ENCODE measurements around the gene CA9. TPM values are rescaled to one million over a fixed set of nuclear protein-coding genes. Genes with fewer than 3 reads are reported as not detected.

CA9 gene
- total RNA-seq, 1 experiment from 2014 or later: 2.4 TPM

- no peak for DNase-seq (ENCODE audit: low read depth)
These were observed 1.5 kb downstream of the CA9 start for GRCh38 chr9:35675204-35675603.

DNA sequence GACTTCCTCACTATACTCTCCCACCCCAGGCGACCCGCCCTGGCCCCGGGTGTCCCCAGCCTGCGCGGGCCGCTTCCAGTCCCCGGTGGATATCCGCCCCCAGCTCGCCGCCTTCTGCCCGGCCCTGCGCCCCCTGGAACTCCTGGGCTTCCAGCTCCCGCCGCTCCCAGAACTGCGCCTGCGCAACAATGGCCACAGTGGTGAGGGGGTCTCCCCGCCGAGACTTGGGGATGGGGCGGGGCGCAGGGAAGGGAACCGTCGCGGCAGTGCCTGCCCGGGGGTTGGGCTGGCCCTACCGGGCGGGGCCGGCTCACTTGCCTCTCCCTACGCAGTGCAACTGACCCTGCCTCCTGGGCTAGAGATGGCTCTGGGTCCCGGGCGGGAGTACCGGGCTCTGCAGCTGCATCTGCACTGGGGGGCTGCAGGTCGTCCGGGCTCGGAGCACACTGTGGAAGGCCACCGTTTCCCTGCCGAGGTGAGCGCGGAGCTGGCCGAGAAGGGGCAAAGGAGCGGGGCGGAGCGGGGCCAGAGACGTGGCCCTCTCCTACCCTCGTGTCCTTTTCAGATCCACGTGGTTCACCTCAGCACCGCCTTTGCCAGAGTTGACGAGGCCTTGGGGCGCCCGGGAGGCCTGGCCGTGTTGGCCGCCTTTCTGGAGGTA, 2.1 kb downstream of the CA9 start:
- DNase-seq (ENCODE audit: low read depth): no peak

- no peak for DNase-seq (ENCODE audit: low read depth)
These were observed 5.4 kb downstream of the CA9 start for GRCh38 chr9:35679091-35679490.

DNA sequence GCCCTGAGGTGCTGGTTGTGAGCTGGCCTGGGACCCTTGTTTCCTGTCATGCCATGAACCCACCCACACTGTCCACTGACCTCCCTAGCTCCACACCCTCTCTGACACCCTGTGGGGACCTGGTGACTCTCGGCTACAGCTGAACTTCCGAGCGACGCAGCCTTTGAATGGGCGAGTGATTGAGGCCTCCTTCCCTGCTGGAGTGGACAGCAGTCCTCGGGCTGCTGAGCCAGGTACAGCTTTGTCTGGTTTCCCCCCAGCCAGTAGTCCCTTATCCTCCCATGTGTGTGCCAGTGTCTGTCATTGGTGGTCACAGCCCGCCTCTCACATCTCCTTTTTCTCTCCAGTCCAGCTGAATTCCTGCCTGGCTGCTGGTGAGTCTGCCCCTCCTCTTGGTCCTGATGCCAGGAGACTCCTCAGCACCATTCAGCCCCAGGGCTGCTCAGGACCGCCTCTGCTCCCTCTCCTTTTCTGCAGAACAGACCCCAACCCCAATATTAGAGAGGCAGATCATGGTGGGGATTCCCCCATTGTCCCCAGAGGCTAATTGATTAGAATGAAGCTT, 6.1 kb downstream of the CA9 start:
- DNase-seq (ENCODE audit: low read depth): no peak

GRCh38 chr9:35680331-35681105, 6.8 kb downstream of the CA9 start:
- peak; percentile 45 for DNase-seq (ENCODE audit: low read depth)

DNA sequence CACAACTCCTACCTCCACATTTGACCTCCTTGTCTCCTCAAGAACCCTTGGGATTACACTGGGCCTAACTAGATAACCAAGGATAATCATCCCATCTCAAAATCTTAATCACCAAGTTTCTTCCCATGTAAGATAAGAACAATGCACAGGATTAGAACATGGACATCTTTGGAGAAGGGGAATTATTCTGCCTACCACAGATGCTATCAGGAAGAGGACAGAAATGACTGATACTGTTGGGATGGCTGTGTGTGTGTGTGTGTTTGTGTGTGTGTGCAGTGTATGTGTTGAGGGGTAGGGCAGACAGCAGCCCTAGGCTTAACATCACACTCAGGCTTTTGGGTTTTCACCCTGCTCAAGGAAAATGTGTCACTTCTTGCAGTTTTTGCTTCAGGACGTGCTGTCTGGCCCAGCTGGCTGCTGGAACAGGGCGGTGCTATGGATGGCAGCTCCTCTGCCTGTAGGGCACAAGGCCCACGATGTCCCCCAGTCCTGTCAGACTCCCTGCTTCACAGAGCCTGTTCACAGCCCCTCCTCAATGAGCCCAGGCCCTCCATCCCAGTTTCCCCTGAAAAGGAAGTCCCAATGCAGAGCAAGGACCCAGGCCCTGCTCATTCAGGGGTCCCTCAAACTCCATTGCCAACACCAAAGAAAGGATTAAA, 7.7 kb downstream of the CA9 start:
- peak; percentile 50 for DNase-seq (ENCODE audit: low read depth)

GRCh38 chr9:35682051-35682450, 8.3 kb downstream of the CA9 start:
- no peak for DNase-seq (ENCODE audit: low read depth)

DNA sequence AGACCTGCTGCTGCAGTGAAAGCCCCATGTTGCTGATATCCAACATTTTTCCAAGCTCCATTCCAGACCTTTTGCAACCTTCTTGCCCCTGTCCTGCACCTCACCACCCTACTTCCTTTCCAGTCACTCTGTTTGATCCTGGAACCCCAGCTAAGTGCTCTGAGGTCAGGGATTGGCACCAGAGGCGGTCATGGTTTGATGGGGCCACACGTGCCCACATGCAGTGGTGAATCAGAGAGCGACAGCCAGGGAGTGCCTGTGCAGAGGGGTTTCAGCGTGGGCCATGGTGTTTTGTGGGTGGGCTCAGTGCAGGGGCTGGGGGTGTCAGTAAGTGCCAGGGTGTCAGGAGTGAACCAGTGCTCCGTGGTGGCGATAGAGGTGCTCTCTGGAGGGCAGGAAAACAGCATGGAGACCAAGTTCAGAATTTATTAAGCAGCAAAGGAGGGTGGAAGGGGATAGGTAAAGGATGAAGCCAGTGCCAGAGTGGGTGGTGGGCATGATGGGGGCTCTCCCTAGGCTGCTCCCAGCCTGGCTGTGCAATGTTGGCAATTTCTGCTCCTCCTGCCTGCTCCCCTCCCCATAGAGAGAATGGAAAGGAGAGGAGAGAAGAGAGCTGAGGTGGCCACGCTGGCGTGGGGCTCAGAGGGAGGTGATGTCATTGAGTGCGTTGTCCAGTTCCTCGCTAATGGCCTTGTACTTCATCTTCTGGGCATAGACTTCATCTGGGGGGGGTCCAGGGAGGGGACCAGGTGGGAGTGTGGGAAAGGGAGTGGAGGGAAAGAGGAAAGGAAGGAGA, 9.0 kb downstream of the CA9 start:
- no peak for DNase-seq (ENCODE audit: low read depth)

DNA sequence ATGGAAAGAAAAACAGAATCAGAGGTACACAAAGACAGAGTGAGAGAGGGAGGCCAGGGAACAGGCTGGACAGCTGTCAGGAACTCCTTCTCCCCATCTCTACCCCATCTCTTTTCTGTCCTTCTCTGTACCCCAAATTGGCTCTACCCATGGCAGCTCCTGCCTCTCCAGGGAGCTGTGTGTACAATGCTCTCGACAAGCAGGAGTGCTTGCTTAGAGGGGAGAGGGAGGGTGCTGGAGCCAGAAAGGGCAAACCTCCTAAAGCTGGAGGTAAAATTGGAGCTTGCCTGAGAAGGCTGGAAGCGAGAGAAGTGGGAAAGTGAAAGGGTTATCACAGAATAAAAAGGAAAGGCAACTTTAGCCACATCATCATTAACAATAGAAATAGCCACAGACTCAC, 9.6 kb downstream of the CA9 start:
- no peak for DNase-seq (ENCODE audit: low read depth)

GRCh38 chr9:35684921-35685320, 11.2 kb downstream of the CA9 start:
- no peak for DNase-seq (ENCODE audit: low read depth)

- no peak for DNase-seq (ENCODE audit: low read depth)
These were observed 11.8 kb downstream of the CA9 start for GRCh38 chr9:35685506-35685905.

DNA sequence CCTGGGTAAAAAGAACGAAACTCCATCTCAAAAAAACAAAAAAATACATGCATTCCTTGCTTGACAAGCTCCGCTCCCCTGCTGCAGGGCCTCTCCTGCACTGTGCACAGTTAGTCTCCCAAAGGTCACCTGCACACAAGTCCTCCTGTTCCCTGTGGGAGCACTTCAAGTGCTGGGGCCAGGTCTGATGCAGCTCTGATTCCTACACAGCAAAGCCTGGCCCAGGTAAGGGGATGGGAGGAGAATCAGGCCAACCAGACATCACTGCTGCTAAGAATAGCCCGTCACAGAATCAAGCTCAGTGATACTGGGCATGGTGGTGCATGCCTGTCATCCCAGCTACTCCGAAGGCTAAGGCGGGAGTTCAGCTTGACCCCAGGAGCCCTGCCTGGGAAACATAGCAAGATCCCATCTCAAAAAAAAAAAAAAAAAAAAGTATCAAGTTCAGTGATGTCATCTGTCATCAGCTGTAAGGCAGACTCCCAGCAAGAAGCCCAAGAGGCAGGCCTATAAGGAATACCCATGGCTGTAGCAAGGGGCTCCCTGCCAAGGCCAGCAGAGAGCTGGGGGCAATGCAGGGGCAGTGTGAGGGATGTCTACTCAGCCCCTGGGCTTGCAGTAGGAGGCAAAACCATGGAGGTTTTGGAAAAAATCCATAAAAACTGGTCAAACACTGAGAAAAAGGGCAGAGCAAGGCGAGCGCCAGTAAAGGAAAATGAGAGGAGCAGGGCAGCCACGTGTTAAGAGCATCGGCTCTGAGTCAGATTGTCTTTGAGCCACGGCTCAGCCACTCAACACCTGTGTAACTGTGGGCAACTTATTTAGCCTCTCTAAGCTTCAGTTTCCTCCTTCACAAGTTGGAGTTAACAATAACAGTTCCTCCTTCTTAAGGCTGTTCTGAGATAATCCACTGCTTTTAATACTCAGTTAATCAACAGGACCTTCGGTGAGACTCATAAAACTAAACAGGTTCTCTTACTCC, 12.8 kb downstream of the CA9 start:
- peak; percentile 40 for DNase-seq (ENCODE audit: low read depth)

DNA sequence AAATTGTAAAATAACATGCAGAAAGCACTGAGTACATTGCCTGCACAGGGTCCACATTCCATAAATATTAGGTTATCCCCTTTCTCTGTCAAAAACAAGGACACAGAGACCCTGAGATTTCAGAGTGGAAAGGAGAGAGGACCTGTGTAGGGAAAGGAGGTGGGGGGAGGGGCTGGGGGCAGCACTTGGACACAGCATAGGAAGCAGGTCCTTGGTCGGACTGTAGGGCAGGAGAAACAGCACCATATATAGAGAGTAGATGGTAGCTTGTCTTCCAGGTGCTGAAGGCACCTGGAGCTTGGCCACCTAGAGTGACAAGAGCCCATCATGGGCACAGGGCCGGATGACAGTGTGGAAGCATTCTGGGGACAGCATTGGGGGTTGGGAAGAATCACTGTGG, 13.6 kb downstream of the CA9 start:
- DNase-seq (ENCODE audit: low read depth): no peak

- DNase-seq (ENCODE audit: low read depth): peak; percentile 51
These were observed 14.3 kb downstream of the CA9 start for GRCh38 chr9:35687972-35688557.

- DNase-seq (ENCODE audit: low read depth): peak; percentile 91
These were observed 15.1 kb downstream of the CA9 start for GRCh38 chr9:35688558-35689541.

GRCh38 chr9:35689542-35690293, 16.0 kb downstream of the CA9 start, which contains the start of gene TPM2:
Gene TPM2, minus strand, starts transcription at chr9:35689925. Its CDS starts 108 bp downstream, at chr9:35689817.
- peak; percentile 89 for DNase-seq (ENCODE audit: low read depth)

- no peak for DNase-seq (ENCODE audit: low read depth)
These were observed 16.5 kb downstream of the CA9 start for GRCh38 chr9:35690294-35690613.

Measured in LHCN-M2 (cell line).